Hepatocyte (in vitro differentiated cells): ENCODE results near the gene RFX4. TPM values are rescaled to one million over a fixed set of nuclear protein-coding genes. Genes with fewer than 3 reads are reported as not detected.

Experiments used
- DNase-seq: peaks from one replicate; pipeline ENCODE4 v3.0.0-alpha.2; 2016; ENCODE audit warnings: low spot score
- H2AFZ ChIP-seq: fragments of 200-600 bp; sonication (generic); 2 replicates; pipeline ENCODE4 v1.6.0; 2016; ENCODE audit warnings: antibody characterized with exemption, mild to moderate bottlenecking
- H3K27ac ChIP-seq: fragments of 200-600 bp; sonication (generic); 2 replicates; pipeline ENCODE4 v1.5.1; 2016; ENCODE audit warnings: mild to moderate bottlenecking
- H3K27me3 ChIP-seq: fragments of 200-600 bp; sonication (generic); 2 replicates; pipeline ENCODE4 v1.6.1; 2016
- H3K36me3 ChIP-seq: fragments of 200-600 bp; sonication (generic); replicated peaks from 2 replicates; pipeline ENCODE4 v1.5.1; 2016; ENCODE audit warnings: low read depth; ENCODE audit not compliant: insufficient read depth
- H3K4me1 ChIP-seq: fragments of 200-600 bp; sonication (generic); 2 replicates; pipeline ENCODE4 v1.5.1; 2016; ENCODE audit warnings: mild to moderate bottlenecking, moderate library complexity; ENCODE audit not compliant: insufficient read depth
- H3K4me2 ChIP-seq: fragments of 200-600 bp; sonication (generic); 2 replicates; pipeline ENCODE4 v1.6.0; 2016
- H3K4me3 ChIP-seq: fragments of 200-600 bp; sonication (generic); 2 replicates; pipeline ENCODE4 v1.5.1; 2016; ENCODE audit warnings: mild to moderate bottlenecking
- H3K79me2 ChIP-seq: fragments of 200-600 bp; sonication (generic); 2 replicates; pipeline ENCODE4 v1.6.0; 2017; ENCODE audit warnings: mild to moderate bottlenecking
- H3K9me2 ChIP-seq: fragments of 200-600 bp; sonication (generic); replicated peaks from 2 replicates; pipeline ENCODE4 v1.6.0; 2017; ENCODE audit warnings: mild to moderate bottlenecking; ENCODE audit not compliant: insufficient read depth
- H3K9me3 ChIP-seq: fragments of 200-600 bp; sonication (generic); 2 replicates; pipeline ENCODE4 v1.5.1; 2016; ENCODE audit warnings: low read depth, mild to moderate bottlenecking
- H4K20me1 ChIP-seq: fragments of 200-600 bp; sonication (generic); 2 replicates; pipeline ENCODE4 v1.6.0; 2016; ENCODE audit warnings: mild to moderate bottlenecking; ENCODE audit not compliant: insufficient read depth, poor library complexity, severe bottlenecking
- EZH2 ChIP-seq: fragments of 200-600 bp; sonication (generic); IDR thresholded peaks from 2 replicates; pipeline ENCODE4 v1.6.1; 2016; ENCODE audit warnings: antibody characterized with exemption, mild to moderate bottlenecking, borderline replicate concordance
- EZH2phosphoT487 ChIP-seq: fragments of 200-600 bp; sonication (generic); IDR thresholded peaks from one replicate; pipeline ENCODE4 v1.6.1; 2018; ENCODE audit warnings: antibody characterized with exemption, mild to moderate bottlenecking, low read depth, moderate library complexity; ENCODE audit not compliant: unreplicated experiment, severe bottlenecking
- WGBS: methylation state at CpG from one replicate; pipeline ENCODE4 v1.1.6; 2016; ENCODE audit warnings: low lambda C conversion rate; ENCODE audit errors: missing lambda C conversion rate; 5-methylcytosine and 5-hydroxymethylcytosine counted together
- polyA plus RNA-seq: library from polyadenylated mRNA; unstranded; fragments of >200 nt; fragmentation: Nextera tagmentation; extraction: Ambion mirVana; gene quantifications from 2 replicates; pipeline ENCODE4 v1.2.1, GENCODE V29; 2016
- total RNA-seq: library from RNA; depleted of rRNA; stranded (reverse); fragments of >200 nt; gene quantifications from 2 replicates; pipeline ENCODE4 v1.2.3, GENCODE V29; 2014
- TF ChIP-seq, protein P1 (sequence below): fragments of 200-600 bp; sonication (generic); IDR thresholded peaks from 2 replicates; pipeline ENCODE4 v1.5.1; 2016; ENCODE audit warnings: antibody characterized with exemption, mild to moderate bottlenecking; ENCODE audit not compliant: poor library complexity

RFX4 gene
- total and polyA plus RNA-seq, 2 experiments from 2014 or later, result not detected

DNA sequence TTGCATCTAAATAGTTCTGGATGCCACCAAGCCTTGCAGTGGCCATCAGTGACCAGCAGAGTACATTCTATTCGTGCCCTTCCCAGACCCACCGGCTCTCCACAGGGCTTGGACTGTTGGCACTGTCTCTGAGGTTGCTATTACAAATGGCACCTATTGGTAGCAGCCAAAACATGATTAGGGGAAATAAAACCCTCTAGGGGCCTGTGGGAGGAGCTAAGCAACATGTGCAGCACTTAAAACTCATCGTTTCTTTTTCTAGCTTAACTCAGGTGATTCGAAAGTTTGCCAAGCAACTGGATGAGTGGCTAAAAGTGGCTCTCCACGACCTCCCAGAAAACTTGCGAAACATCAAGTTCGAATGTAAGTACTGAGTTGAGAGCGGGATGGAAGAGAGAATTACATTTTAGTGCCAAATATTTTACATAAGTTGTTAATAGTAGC is 126.3 kb downstream of the RFX4 start:
- H4K20me1 ChIP-seq, result no peaks in the 10 kb centered on the region
- no peak overlapping the region for H3K27ac ChIP-seq
- no peaks in the 10 kb centered on the region for H3K9me3 ChIP-seq
- H2AFZ ChIP-seq, result no peak overlapping the region
- H3K4me1 ChIP-seq, result no peaks in the 10 kb centered on the region
- H3K27me3 ChIP-seq, result no peaks in the 10 kb centered on the region
- no peak overlapping the region for H3K4me3 ChIP-seq
- no peak for TF ChIP-seq EZH2phosphoT487
- no peak for TF ChIP-seq EZH2
- TF ChIP-seq, protein P1, sequence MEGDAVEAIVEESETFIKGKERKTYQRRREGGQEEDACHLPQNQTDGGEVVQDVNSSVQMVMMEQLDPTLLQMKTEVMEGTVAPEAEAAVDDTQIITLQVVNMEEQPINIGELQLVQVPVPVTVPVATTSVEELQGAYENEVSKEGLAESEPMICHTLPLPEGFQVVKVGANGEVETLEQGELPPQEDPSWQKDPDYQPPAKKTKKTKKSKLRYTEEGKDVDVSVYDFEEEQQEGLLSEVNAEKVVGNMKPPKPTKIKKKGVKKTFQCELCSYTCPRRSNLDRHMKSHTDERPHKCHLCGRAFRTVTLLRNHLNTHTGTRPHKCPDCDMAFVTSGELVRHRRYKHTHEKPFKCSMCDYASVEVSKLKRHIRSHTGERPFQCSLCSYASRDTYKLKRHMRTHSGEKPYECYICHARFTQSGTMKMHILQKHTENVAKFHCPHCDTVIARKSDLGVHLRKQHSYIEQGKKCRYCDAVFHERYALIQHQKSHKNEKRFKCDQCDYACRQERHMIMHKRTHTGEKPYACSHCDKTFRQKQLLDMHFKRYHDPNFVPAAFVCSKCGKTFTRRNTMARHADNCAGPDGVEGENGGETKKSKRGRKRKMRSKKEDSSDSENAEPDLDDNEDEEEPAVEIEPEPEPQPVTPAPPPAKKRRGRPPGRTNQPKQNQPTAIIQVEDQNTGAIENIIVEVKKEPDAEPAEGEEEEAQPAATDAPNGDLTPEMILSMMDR, result no peak
- no peak for DNase-seq
- no peaks in the 10 kb centered on the region for H3K79me2 ChIP-seq
- WGBS, result 87% methylated on average over 8 of the region's 8 CpGs
- no peaks in the 10 kb centered on the region for H3K36me3 ChIP-seq
- H3K9me2 ChIP-seq, result no peaks in the 10 kb centered on the region
- H3K4me2 ChIP-seq, result no peak overlapping the region

DNA sequence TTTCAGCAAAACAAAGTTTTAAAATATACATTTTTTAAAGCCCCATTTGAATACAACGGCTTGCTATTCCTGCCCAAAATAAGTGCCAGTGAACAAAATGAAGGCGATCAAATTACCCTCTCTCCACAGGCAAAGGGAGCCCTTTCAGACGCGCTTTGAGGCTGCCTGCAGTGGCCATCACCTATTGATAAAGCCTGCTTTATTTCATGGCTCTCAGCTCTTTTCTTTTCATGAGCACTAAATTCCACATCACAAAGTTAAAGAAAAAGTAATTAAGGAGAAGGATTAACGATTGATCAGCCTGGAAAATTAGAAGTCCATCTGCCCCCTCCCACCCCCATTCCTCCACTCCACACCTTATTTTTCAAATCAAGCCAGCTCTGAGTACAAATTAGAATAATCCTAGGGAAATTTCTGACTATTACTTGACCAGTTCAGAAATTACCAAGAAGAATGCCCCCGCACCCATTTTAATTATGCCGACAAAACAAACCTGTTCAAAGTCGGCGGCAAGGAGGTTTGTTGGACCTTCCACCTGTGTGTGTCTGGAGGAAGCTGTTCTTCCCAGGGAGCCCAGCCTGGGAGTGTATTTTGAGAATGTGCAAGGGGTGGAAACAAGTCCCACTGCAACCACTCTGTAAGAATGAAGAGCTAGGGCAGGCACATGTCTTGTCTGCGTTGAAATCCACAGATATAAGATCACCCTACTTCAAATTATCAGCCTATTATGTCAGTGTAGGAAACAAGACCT is 127.5 kb downstream of the RFX4 start:
- no peak overlapping the region for H2AFZ ChIP-seq
- H3K4me1 ChIP-seq, result no peaks in the 10 kb centered on the region
- WGBS, result 63% methylated on average over 10 of the region's 10 CpGs
- H3K9me2 ChIP-seq, result no peaks in the 10 kb centered on the region
- H3K9me3 ChIP-seq, result no peaks in the 10 kb centered on the region
- H3K4me3 ChIP-seq, result no peak overlapping the region
- TF ChIP-seq, protein P1, result no peak
- TF ChIP-seq EZH2 (no peak), EZH2phosphoT487 (no peak)
- H3K79me2 ChIP-seq, result no peaks in the 10 kb centered on the region
- H4K20me1 ChIP-seq, result no peaks in the 10 kb centered on the region
- DNase-seq, result no peak
- H3K27me3 ChIP-seq, result no peaks in the 10 kb centered on the region
- H3K4me2 ChIP-seq, result no peak overlapping the region
- H3K36me3 ChIP-seq, result no peaks in the 10 kb centered on the region
- H3K27ac ChIP-seq, result no peak overlapping the region

DNA sequence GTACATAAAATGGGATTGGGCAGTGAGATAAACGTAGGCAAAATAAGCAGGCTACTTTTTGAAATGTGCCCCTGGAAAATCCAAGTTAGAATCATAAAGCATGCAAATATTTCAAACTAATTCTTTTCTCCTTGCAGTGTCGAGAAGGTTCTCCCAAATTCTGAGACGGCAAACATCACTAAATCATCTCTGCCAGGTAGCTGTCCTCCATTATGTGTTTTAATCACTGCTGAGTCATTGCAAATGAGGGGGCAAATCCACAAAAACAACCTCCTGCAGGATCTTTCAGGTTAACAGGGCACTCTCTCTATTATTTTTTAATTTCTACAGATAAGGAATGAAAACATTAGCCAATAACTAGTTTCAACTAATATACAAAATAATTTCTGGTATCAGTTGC is 128.5 kb downstream of the RFX4 start:
- no peaks in the 10 kb centered on the region for H3K9me2 ChIP-seq
- TF ChIP-seq, protein P1, result no peak
- TF ChIP-seq EZH2phosphoT487, result no peak
- no peak for TF ChIP-seq EZH2
- DNase-seq, result no peak
- H3K4me1 ChIP-seq, result no peaks in the 10 kb centered on the region
- H3K27ac ChIP-seq, result no peak overlapping the region
- no peaks in the 10 kb centered on the region for H4K20me1 ChIP-seq
- H3K9me3 ChIP-seq, result no peaks in the 10 kb centered on the region
- H3K79me2 ChIP-seq, result no peaks in the 10 kb centered on the region
- no peaks in the 10 kb centered on the region for H3K27me3 ChIP-seq
- H3K36me3 ChIP-seq, result no peaks in the 10 kb centered on the region
- H3K4me2 ChIP-seq, result no peak overlapping the region
- H2AFZ ChIP-seq, result no peak overlapping the region
- H3K4me3 ChIP-seq, result no peak overlapping the region
- WGBS, result 82% methylated on average over 3 of the region's 3 CpGs
